ENCODE data around the gene CDH13.

Gene CDH13

DNA sequence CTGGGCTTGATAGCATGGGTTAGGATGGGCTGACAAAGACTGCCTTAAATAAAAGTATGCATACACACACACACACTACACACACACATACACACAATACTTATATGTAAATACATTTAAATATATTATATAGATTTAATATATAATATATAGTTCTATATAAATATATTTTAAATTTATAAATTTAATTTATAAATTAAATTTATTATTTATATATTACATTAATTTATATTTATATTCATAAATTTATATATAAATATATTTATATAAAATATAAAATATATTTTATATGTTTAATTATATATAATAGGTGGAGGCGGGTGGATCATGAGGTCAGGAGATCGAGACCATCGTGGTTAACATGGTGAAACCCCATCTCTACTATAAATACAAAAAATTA is 83.2 kb downstream of the CDH13 start:
- Histone ChIP-seq H3K4me3 (replicated peaks; ENCODE audit: insufficient read depth, low read length) (no peak overlapping the region), H3K27ac (replicated peaks) (no peak overlapping the region), H3K27me3 (ENCODE audit: insufficient read depth, poor library complexity, severe bottlenecking) (no peaks in the 10 kb centered on the region)
- DNase-seq (ENCODE audit: low read depth in 1 of 2, low spot score in 1 of 2): no peak
- TF ChIP-seq, protein P1, sequence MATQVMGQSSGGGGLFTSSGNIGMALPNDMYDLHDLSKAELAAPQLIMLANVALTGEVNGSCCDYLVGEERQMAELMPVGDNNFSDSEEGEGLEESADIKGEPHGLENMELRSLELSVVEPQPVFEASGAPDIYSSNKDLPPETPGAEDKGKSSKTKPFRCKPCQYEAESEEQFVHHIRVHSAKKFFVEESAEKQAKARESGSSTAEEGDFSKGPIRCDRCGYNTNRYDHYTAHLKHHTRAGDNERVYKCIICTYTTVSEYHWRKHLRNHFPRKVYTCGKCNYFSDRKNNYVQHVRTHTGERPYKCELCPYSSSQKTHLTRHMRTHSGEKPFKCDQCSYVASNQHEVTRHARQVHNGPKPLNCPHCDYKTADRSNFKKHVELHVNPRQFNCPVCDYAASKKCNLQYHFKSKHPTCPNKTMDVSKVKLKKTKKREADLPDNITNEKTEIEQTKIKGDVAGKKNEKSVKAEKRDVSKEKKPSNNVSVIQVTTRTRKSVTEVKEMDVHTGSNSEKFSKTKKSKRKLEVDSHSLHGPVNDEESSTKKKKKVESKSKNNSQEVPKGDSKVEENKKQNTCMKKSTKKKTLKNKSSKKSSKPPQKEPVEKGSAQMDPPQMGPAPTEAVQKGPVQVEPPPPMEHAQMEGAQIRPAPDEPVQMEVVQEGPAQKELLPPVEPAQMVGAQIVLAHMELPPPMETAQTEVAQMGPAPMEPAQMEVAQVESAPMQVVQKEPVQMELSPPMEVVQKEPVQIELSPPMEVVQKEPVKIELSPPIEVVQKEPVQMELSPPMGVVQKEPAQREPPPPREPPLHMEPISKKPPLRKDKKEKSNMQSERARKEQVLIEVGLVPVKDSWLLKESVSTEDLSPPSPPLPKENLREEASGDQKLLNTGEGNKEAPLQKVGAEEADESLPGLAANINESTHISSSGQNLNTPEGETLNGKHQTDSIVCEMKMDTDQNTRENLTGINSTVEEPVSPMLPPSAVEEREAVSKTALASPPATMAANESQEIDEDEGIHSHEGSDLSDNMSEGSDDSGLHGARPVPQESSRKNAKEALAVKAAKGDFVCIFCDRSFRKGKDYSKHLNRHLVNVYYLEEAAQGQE (IDR thresholded peaks at IDR 0.05; ENCODE audit: insufficient replicate concordance, low read depth): no peak
- TF ChIP-seq CTCF (IDR thresholded peaks at IDR 0.05; ENCODE audit: insufficient read depth, low read length): no peak
- TF ChIP-seq GABPA (IDR thresholded peaks at IDR 0.05; ENCODE audit: low read depth): no peak
- TF ChIP-seq POLR2AphosphoS5 (IDR thresholded peaks at IDR 0.05; ENCODE audit: low read depth): no peak
- no peak for TF ChIP-seq SPI1 (IDR thresholded peaks at IDR 0.05; ENCODE audit: borderline replicate concordance, low read depth)

- H3K27ac ChIP-seq (replicated peaks): no peak overlapping the region
- no peaks in the 10 kb centered on the region for H3K27me3 ChIP-seq (ENCODE audit: insufficient read depth, poor library complexity, severe bottlenecking)
- H3K4me3 ChIP-seq (replicated peaks; ENCODE audit: insufficient read depth, low read length): no peak overlapping the region
- DNase-seq (ENCODE audit: low read depth in 1 of 2, low spot score in 1 of 2): no peak
- TF ChIP-seq SPI1 (IDR thresholded peaks at IDR 0.05; ENCODE audit: borderline replicate concordance, low read depth) (no peak), CTCF (IDR thresholded peaks at IDR 0.05; ENCODE audit: insufficient read depth, low read length) (no peak), POLR2AphosphoS5 (IDR thresholded peaks at IDR 0.05; ENCODE audit: low read depth) (no peak), GABPA (IDR thresholded peaks at IDR 0.05; ENCODE audit: low read depth) (no peak)
- TF ChIP-seq, protein P1 (IDR thresholded peaks at IDR 0.05; ENCODE audit: insufficient replicate concordance, low read depth): no peak
These were observed 87.0 kb downstream of the CDH13 start for GRCh38 chr16:82713778-82714177.

DNA sequence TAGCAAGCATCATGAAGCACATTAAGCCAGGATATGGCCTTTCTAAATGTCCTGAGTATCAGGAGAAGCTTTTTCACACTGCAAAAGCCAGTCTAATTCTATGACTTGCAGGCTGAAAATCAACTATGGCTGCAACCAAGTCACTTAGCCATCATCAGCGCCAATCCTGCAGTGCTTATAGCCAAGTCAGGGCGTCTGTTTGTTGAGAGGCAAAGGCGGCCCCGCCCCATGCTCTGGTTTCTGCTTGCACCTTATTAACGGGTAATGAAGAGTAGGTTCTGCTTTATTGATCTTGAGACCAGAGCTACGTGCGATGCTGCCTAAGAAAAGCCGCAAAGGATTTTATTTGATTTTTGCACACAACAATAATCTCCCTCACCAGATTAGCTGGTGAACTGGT is 88.4 kb downstream of the CDH13 start:
- Histone ChIP-seq H3K27me3 (ENCODE audit: insufficient read depth, poor library complexity, severe bottlenecking) (no peaks in the 10 kb centered on the region), H3K4me3 (replicated peaks; ENCODE audit: insufficient read depth, low read length) (no peak overlapping the region), H3K27ac (replicated peaks) (no peak overlapping the region)
- TF ChIP-seq SPI1 (IDR thresholded peaks at IDR 0.05; ENCODE audit: borderline replicate concordance, low read depth): no peak
- TF ChIP-seq CTCF (IDR thresholded peaks at IDR 0.05; ENCODE audit: insufficient read depth, low read length): no peak
- TF ChIP-seq POLR2AphosphoS5 (IDR thresholded peaks at IDR 0.05; ENCODE audit: low read depth): no peak
- TF ChIP-seq, protein P1 (IDR thresholded peaks at IDR 0.05; ENCODE audit: insufficient replicate concordance, low read depth): no peak
- no peak for TF ChIP-seq GABPA (IDR thresholded peaks at IDR 0.05; ENCODE audit: low read depth)
- no peak for DNase-seq (ENCODE audit: low read depth in 1 of 2, low spot score in 1 of 2)
